CD14-positive monocyte (primary cell): Measurements from ENCODE around the gene SLC30A5. TPM values are rescaled to one million over a fixed set of nuclear protein-coding genes. Genes with fewer than 3 reads are reported as not detected.

Experiments used
- DNase-seq, 3 donors: peaks; one replicate each; pipeline ENCODE4 v3.0.0-alpha.2; 2011 to 2022
- H2AFZ ChIP-seq: 2 replicates; pipeline ENCODE4 v1.6.0; 2012; ENCODE audit warnings: mild to moderate bottlenecking, low read depth, low read length, inconsistent platforms; ENCODE audit not compliant: insufficient read depth, poor library complexity, severe bottlenecking
- H3K27ac ChIP-seq, 2 donors: 1 replicate in 1 of 2; 2 replicates in 1 of 2; pipeline ENCODE4 v1.5.1; 2012 to 2013; ENCODE audit warnings: low read length in 2 of 2, control low read depth in 1 of 2, inconsistent platforms in 1 of 2, low read depth in 1 of 2, mild to moderate bottlenecking in 1 of 2
- H3K27me3 ChIP-seq, 2 donors: one replicate each; pipeline versions ENCODE4 v1.6.0 to v1.6.1; 2011 to 2013; ENCODE audit warnings: low read length in 2 of 2; ENCODE audit not compliant: control insufficient read depth in 2 of 2, insufficient read depth in 2 of 2
- H3K36me3 ChIP-seq, 2 donors: replicated peaks in 1 of 2; 1 replicate in 1 of 2; 2 replicates in 1 of 2; pipeline versions ENCODE4 v1.5.1 to v1.6.1; 2012 to 2013; ENCODE audit warnings: low read length in 2 of 2, control low read depth in 1 of 2, inconsistent platforms in 1 of 2, mild to moderate bottlenecking in 1 of 2; ENCODE audit not compliant: insufficient read depth in 2 of 2, control insufficient read depth in 1 of 2
- H3K4me1 ChIP-seq, 2 donors: 1 replicate in 1 of 2; 2 replicates in 1 of 2; pipeline versions ENCODE4 v1.5.1 to v1.6.1; 2012 to 2013; ENCODE audit warnings: low read length in 2 of 2, control low read depth in 1 of 2, inconsistent platforms in 1 of 2, mild to moderate bottlenecking in 1 of 2, moderate library complexity in 1 of 2; ENCODE audit not compliant: insufficient read depth in 2 of 2, control insufficient read depth in 1 of 2
- H3K4me2 ChIP-seq: replicated peaks from 2 replicates; pipeline ENCODE3; 2012; ENCODE audit warnings: low read length, moderate library complexity, mild to moderate bottlenecking; ENCODE audit not compliant: poor library complexity, severe bottlenecking; ENCODE audit errors: extremely low read depth
- H3K4me3 ChIP-seq, 3 experiments: fragments of 200-600 bp in 1 of 3; sonication (generic) in 1 of 3; replicated peaks in 1 of 3; 1 replicate in 2 of 3; 2 replicates in 1 of 3; pipeline ENCODE4 v1.5.1; 2011 to 2013; ENCODE audit warnings: low read length in 3 of 3, mild to moderate bottlenecking in 3 of 3, control low read depth in 2 of 3, low read depth in 2 of 3, inconsistent platforms in 1 of 3, moderate library complexity in 1 of 3
- H3K79me2 ChIP-seq: 2 replicates; pipeline ENCODE4 v1.6.0; 2012; ENCODE audit warnings: mild to moderate bottlenecking, control low read depth, inconsistent platforms, low read length, moderate library complexity; ENCODE audit not compliant: insufficient read depth
- H3K9ac ChIP-seq: 2 replicates; pipeline ENCODE4 v1.6.0; 2017; ENCODE audit warnings: low read length, mild to moderate bottlenecking; ENCODE audit not compliant: insufficient read depth, poor library complexity, severe bottlenecking
- H3K9me3 ChIP-seq, 2 donors: replicated peaks in 1 of 2; 1 replicate in 1 of 2; 2 replicates in 1 of 2; pipeline versions ENCODE4 v1.5.1 to v1.6.1; 2012 to 2013; ENCODE audit warnings: low read length in 2 of 2, control low read depth in 1 of 2; ENCODE audit not compliant: control insufficient read depth in 1 of 2, insufficient read depth in 1 of 2
- H4K20me1 ChIP-seq: 2 replicates; pipeline ENCODE4 v1.6.0; 2012; ENCODE audit warnings: mild to moderate bottlenecking, low read length, control low read depth, moderate library complexity; ENCODE audit not compliant: insufficient read depth
- H3K27ac Mint-ChIP-seq, 7 donors: one replicate each; pipeline ENCODE4 v1.8.0; 2020; ENCODE audit warnings: mild to moderate bottlenecking in 7 of 7, mixed read lengths in 7 of 7, moderate library complexity in 6 of 7, inconsistent platforms in 2 of 7
- H3K27me3 Mint-ChIP-seq, 3 donors: one replicate each; pipeline ENCODE4 v1.8.0; 2021 to 2022; ENCODE audit warnings: low read depth in 3 of 3, mild to moderate bottlenecking in 3 of 3, mixed read lengths in 3 of 3, moderate library complexity in 3 of 3, inconsistent platforms in 1 of 3
- H3K36me3 Mint-ChIP-seq, 2 donors: one replicate each; pipeline ENCODE4 v1.8.0; 2020; ENCODE audit warnings: mixed read lengths in 2 of 2, inconsistent platforms in 1 of 2, mild to moderate bottlenecking in 1 of 2
- H3K4me1 Mint-ChIP-seq: one replicate; pipeline ENCODE4 v1.8.0; 2020; ENCODE audit warnings: mild to moderate bottlenecking, mixed read lengths
- H3K4me3 Mint-ChIP-seq, 2 donors: one replicate each; pipeline ENCODE4 v1.8.0; 2020; ENCODE audit warnings: mild to moderate bottlenecking in 2 of 2, mixed read lengths in 2 of 2, moderate library complexity in 1 of 2
- H3K9me3 Mint-ChIP-seq, 7 donors: one replicate each; pipeline ENCODE4 v1.8.0; 2020 to 2022; ENCODE audit warnings: mixed read lengths in 7 of 7, mild to moderate bottlenecking in 6 of 7, moderate library complexity in 6 of 7, inconsistent platforms in 2 of 7
- CTCF ChIP-seq: fragments of 200-600 bp; IDR thresholded peaks from one replicate; pipeline ENCODE4 v1.8.0; 2022; ENCODE audit warnings: antibody characterized with exemption, mild to moderate bottlenecking
- WGBS: methylation state at CpG from one replicate; pipeline ENCODE4 v1.1.5; 2013; ENCODE audit warnings: missing lambda C conversion rate; ENCODE audit not compliant: insufficient coverage; 5-methylcytosine and 5-hydroxymethylcytosine counted together
- intact Hi-C, 2 donors: fragments of 100-400 bp; cut with micrococcal nuclease; formaldehyde crosslinking; loops; one replicate each; pipeline versions ENCODE4 v1.15.0 to v1.15.1; 2023
- polyA plus RNA-seq, 3 donors: library from polyadenylated mRNA; depleted of rRNA in 1 of 3; unstranded in 2 of 3; stranded (reverse) in 1 of 3; fragments of 300-500 nt in 2 of 3; fragments of >200 nt in 1 of 3; fragmentation: Illumina TruSeq in 2 of 3; gene quantifications; 1 replicate in 2 of 3; 2 replicates in 1 of 3; pipeline ENCODE4 v1.2.3, GENCODE V29; 2012 to 2021

The SLC30A5 gene
- polyA plus RNA-seq, 3 donors = 12.6 to 28.2 (median 27.0) TPM

DNA sequence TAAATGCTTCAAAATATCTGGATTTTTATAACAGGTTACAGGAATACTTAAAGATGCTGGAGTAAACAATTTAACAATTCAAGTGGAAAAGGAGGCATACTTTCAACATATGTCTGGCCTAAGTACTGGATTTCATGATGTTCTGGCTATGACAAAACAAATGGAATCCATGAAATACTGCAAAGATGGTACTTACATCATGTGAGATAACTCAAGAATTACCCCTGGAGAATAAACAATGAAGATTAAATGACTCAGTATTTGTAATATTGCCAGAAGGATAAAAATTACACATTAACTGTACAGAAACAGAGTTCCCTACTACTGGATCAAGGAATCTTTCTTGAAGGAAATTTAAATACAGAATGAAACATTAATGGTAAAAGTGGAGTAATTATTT lies 35.6 kb downstream of the SLC30A5 start:
- no peaks in the 10 kb centered on the region for H3K79me2 ChIP-seq
- H3K9ac ChIP-seq = no peak overlapping the region
- no peak overlapping the region for H3K4me3 ChIP-seq
- H3K4me1 Mint-ChIP-seq = no peaks in the 10 kb centered on the region
- H3K27me3 Mint-ChIP-seq = no peaks in the 10 kb centered on the region
- H3K9me3 Mint-ChIP-seq = no peaks in the 10 kb centered on the region
- no peaks in the 10 kb centered on the region for H3K9me3 ChIP-seq
- no peak for TF ChIP-seq CTCF
- no peaks in the 10 kb centered on the region for H3K4me1 ChIP-seq
- intact Hi-C loops = no loop called here
- no peak overlapping the region for H3K27ac Mint-ChIP-seq
- DNase-seq = no peak
- H3K4me3 Mint-ChIP-seq = no peak overlapping the region
- H3K36me3 ChIP-seq = peaks cover 53 to 69% of the 10 kb centered on the region in 2 donors
- no peaks in the 10 kb centered on the region for H4K20me1 ChIP-seq
- no peak overlapping the region for H2AFZ ChIP-seq
- H3K27ac ChIP-seq = no peak overlapping the region
- peaks cover 48 to 58% of the 10 kb centered on the region in 2 donors for H3K36me3 Mint-ChIP-seq
- H3K4me2 ChIP-seq = no peak overlapping the region
- H3K27me3 ChIP-seq = no peaks in the 10 kb centered on the region

DNA sequence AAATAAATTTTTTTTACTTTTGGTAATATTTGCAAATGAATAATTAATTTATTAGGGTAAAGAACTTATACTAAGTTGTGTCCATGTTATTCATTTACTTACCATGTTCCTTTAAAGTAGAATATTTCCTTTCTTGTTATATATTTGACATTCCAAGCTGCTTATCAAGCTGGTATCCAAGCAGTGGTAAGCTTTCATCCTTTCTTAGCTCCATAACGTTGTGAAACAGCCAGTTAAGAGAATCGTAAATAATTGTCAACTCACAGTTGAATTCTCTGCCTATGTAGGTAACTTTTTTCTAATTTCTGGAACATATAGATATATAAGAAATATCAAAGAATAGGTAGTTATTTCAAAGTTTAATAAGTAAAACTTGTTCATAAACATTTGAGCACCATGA lies 36.4 kb downstream of the SLC30A5 start:
- DNase-seq = no peak

More for the DNA sequence above, 36.4 kb downstream of the SLC30A5 start:
- WGBS = no CpG with 5 or more reads among the region's 2 CpGs
- Histone ChIP-seq H3K27me3 (no peaks in the 10 kb centered on the region), H3K4me3 (no peak overlapping the region), H3K79me2 (no peaks in the 10 kb centered on the region), H3K4me2 (no peak overlapping the region), H3K27ac (no peak overlapping the region), H3K9ac (no peak overlapping the region), H4K20me1 (no peaks in the 10 kb centered on the region), H3K36me3 (peaks cover 45 to 61% of the 10 kb centered on the region in 2 donors), H2AFZ (no peak overlapping the region), H3K9me3 (no peaks in the 10 kb centered on the region), H3K4me1 (no peaks in the 10 kb centered on the region)
- Mint-ChIP-seq H3K36me3 (peaks cover 44 to 49% of the 10 kb centered on the region in 2 donors), H3K4me3 (no peak overlapping the region), H3K4me1 (no peaks in the 10 kb centered on the region), H3K27me3 (no peaks in the 10 kb centered on the region), H3K27ac (no peak overlapping the region), H3K9me3 (no peaks in the 10 kb centered on the region)
- TF ChIP-seq CTCF = no peak
- intact Hi-C loops = no loop called here
